GM18951 (cell line): ENCODE measurements around the gene AKR1B1.

ENCODE experiments used
- POLR2A ChIP-seq: IDR thresholded peaks from 4 replicates; pipeline ENCODE4 v1.6.1; 2011; ENCODE audit warnings: mild to moderate bottlenecking; ENCODE audit not compliant: insufficient read length, insufficient read depth; ENCODE audit errors: extremely low read depth
- in situ Hi-C: fragments of 300-500 bp; cut with MboI; formaldehyde crosslinking; loops from one replicate; pipeline ENCODE4 v1.12.0; 2022; ENCODE audit warnings: low sequenced_read_pairs, mixed read lengths, inconsistent platforms; ENCODE audit not compliant: unreplicated experiment

The AKR1B1 gene

GRCh38 chr7:134434701-134435100 lies 24.2 kb downstream of the AKR1B1 start:
- in situ Hi-C loops = no loop called here
- TF ChIP-seq POLR2A = no peak

- in situ Hi-C loops = no loop called here
- TF ChIP-seq POLR2A = no peak
Observed at GRCh38 chr7:134433430-134433829, 25.5 kb downstream of the AKR1B1 start.

GRCh38 chr7:134432296-134433152 lies 26.4 kb downstream of the AKR1B1 start:
- in situ Hi-C loops = no loop called here
- peak; percentile 37 for TF ChIP-seq POLR2A

- no peak for TF ChIP-seq POLR2A
- in situ Hi-C loops = no loop called here
Observed at GRCh38 chr7:134431815-134432214, 27.1 kb downstream of the AKR1B1 start.

- in situ Hi-C loops = no loop called here
- no peak for TF ChIP-seq POLR2A
Observed at GRCh38 chr7:134429481-134429880, 29.4 kb downstream of the AKR1B1 start.

- in situ Hi-C loops = no loop called here
- no peak for TF ChIP-seq POLR2A
Observed at GRCh38 chr7:134428942-134429341, 30.0 kb downstream of the AKR1B1 start.

GRCh38 chr7:134427896-134428295 lies 31.0 kb downstream of the AKR1B1 start:
- TF ChIP-seq POLR2A = no peak
- in situ Hi-C loops = no loop called here

- no peak for TF ChIP-seq POLR2A
- in situ Hi-C loops = no loop called here
Observed at GRCh38 chr7:134425777-134426176, 33.1 kb downstream of the AKR1B1 start.

GRCh38 chr7:134422638-134423037 lies 36.3 kb downstream of the AKR1B1 start:
- TF ChIP-seq POLR2A = no peak
- in situ Hi-C loops = no loop called here

GRCh38 chr7:134422008-134422407 lies 36.9 kb downstream of the AKR1B1 start:
- TF ChIP-seq POLR2A = no peak
- in situ Hi-C loops = no loop called here

GRCh38 chr7:134420424-134421125 lies 38.3 kb downstream of the AKR1B1 start:
- in situ Hi-C loops = no loop called here
- TF ChIP-seq POLR2A = no peak

- in situ Hi-C loops = no loop called here
- no peak for TF ChIP-seq POLR2A
Observed at GRCh38 chr7:134419875-134420274, 39.0 kb downstream of the AKR1B1 start.

GRCh38 chr7:134419085-134419484 lies 39.8 kb downstream of the AKR1B1 start:
- in situ Hi-C loops = no loop called here
- no peak for TF ChIP-seq POLR2A

GRCh38 chr7:134415700-134416099 lies 43.2 kb downstream of the AKR1B1 start:
- in situ Hi-C loops = no loop called here
- no peak for TF ChIP-seq POLR2A
